CD4-positive, alpha-beta T cell (primary cell): ENCODE measurements around the gene CDK4. TPM values are rescaled to one million over a fixed set of nuclear protein-coding genes. Genes with fewer than 3 reads are reported as not detected.

Source experiments
- ATAC-seq: fragments of 200-7000 bp; cut with Tn5 transposase; one replicate; pipeline ENCODE4 v1.10.0; 2022; ENCODE audit warnings: mild to moderate bottlenecking; ENCODE audit not compliant: poor library complexity
- CTCF ChIA-PET: fragments of 350-600 bp; sonication (Branson Sonifier 250); formaldehyde crosslinking; loops from one replicate; lab custom pipeline; 2021; ENCODE audit warnings: antibody characterized with exemption, inconsistent platforms; lab: Charles Lee
- POLR2A ChIA-PET: fragments of 350-600 bp; sonication (Branson Sonifier 250); formaldehyde crosslinking; loops from one replicate; lab custom pipeline; 2021; ENCODE audit warnings: antibody characterized with exemption, inconsistent platforms; lab: Charles Lee
- DNase-seq, 14 experiments: peaks; one replicate each; pipeline ENCODE4 v3.0.0-alpha.2; 2013 to 2020; ENCODE audit warnings: mixed read lengths in 2 of 14
- H3K27ac ChIP-seq, 2 donors: one replicate each; pipeline versions ENCODE4 v1.5.1 to v1.7.0; 2013; ENCODE audit warnings: low read length in 2 of 2, low read depth in 1 of 2, mild to moderate bottlenecking in 1 of 2
- H3K27me3 ChIP-seq, 2 experiments: 1 replicate in 1 of 2; 2 replicates in 1 of 2; pipeline versions ENCODE4 v1.6.1 to v1.7.0; 2013; ENCODE audit warnings: low read length in 2 of 2, control low read depth in 1 of 2, mild to moderate bottlenecking in 1 of 2, moderate library complexity in 1 of 2; ENCODE audit not compliant: insufficient read depth in 2 of 2, control insufficient read depth in 1 of 2
- H3K36me3 ChIP-seq: one replicate; pipeline ENCODE4 v1.6.1; 2013; ENCODE audit warnings: low read length, control low read depth; ENCODE audit not compliant: insufficient read depth
- H3K4me1 ChIP-seq: one replicate; pipeline ENCODE4 v1.6.1; 2013; ENCODE audit warnings: low read length, control low read depth; ENCODE audit not compliant: insufficient read depth
- H3K4me3 ChIP-seq: one replicate; pipeline ENCODE4 v1.5.1; 2013; ENCODE audit warnings: mild to moderate bottlenecking, low read length, moderate library complexity
- H3K9me3 ChIP-seq, 2 experiments: 1 replicate in 1 of 2; 2 replicates in 1 of 2; pipeline versions ENCODE4 v1.6.1 to v1.7.0; 2013; ENCODE audit warnings: low read length in 2 of 2, mild to moderate bottlenecking in 2 of 2, control low read depth in 1 of 2, moderate library complexity in 1 of 2; ENCODE audit not compliant: control insufficient read depth in 1 of 2, insufficient read depth in 1 of 2
- H3K27ac Mint-ChIP-seq: one replicate; pipeline ENCODE4 v1.8.0; 2020; ENCODE audit warnings: mixed read lengths
- H3K27me3 Mint-ChIP-seq: one replicate; pipeline ENCODE4 v1.8.0; 2021; ENCODE audit warnings: mixed read lengths
- H3K36me3 Mint-ChIP-seq: one replicate; pipeline ENCODE4 v1.8.0; 2021; ENCODE audit warnings: low read depth, mixed read lengths
- H3K4me1 Mint-ChIP-seq: one replicate; pipeline ENCODE4 v1.8.0; 2021; ENCODE audit warnings: low read depth, mixed read lengths
- H3K4me3 Mint-ChIP-seq: one replicate; pipeline ENCODE4 v1.8.0; 2020; ENCODE audit warnings: mild to moderate bottlenecking, mixed read lengths
- H3K9me3 Mint-ChIP-seq: one replicate; pipeline ENCODE4 v1.8.0; 2020; ENCODE audit warnings: mixed read lengths
- CTCF ChIP-seq: fragments of 200-600 bp; IDR thresholded peaks from one replicate; pipeline ENCODE4 v1.8.0; 2022; ENCODE audit warnings: antibody characterized with exemption, mild to moderate bottlenecking
- intact Hi-C, 2 experiments: fragments of 100-400 bp; cut with DNase I in 1 of 2; cut with micrococcal nuclease in 1 of 2; formaldehyde crosslinking; loops; one replicate each; pipeline versions ENCODE4 v1.15.1 to v1.9.0; 2023 to 2025; cut with DNase I, micrococcal nuclease
- total RNA-seq, 174 experiments: library from RNA in 2 of 174; stranded (reverse) in 2 of 174; gene quantifications; one replicate each; pipeline ENCODE4 v1.2.3 and lab custom pipeline; 2021 to 2026

CDK4 gene
- total RNA-seq, 2 experiments from 2014 or later = 8.7 to 10.8 TPM

GRCh38 chr12:57769594-57769993 is 17.5 kb upstream of the CDK4 start:
- no peak overlapping the region for H3K27ac ChIP-seq
- H3K4me1 ChIP-seq = peaks cover 53% of the 10 kb centered on the region
- Mint-ChIP-seq H3K36me3 (peaks cover 23% of the 10 kb centered on the region), H3K4me3 (peak overlapping the region; percentile 47), H3K27me3 (peaks cover 18% of the 10 kb centered on the region), H3K9me3 (no peaks in the 10 kb centered on the region), H3K27ac (peak overlapping the region; percentile 6), H3K4me1 (peaks cover 37% of the 10 kb centered on the region)
- peaks cover 9% of the 10 kb centered on the region for H3K36me3 ChIP-seq
- H3K4me3 ChIP-seq = no peak overlapping the region
- DNase-seq (no peak), ATAC-seq (no peak)
- CTCF ChIA-PET = no interaction called here
- intact Hi-C loops = no loop called here
- peaks cover 23 to 26% of the 10 kb centered on the region in 2 experiments for H3K27me3 ChIP-seq
- POLR2A ChIA-PET = no interaction called here
- H3K9me3 ChIP-seq = peaks cover 0 to 10% of the 10 kb centered on the region in 2 experiments
- TF ChIP-seq CTCF = no peak

DNA sequence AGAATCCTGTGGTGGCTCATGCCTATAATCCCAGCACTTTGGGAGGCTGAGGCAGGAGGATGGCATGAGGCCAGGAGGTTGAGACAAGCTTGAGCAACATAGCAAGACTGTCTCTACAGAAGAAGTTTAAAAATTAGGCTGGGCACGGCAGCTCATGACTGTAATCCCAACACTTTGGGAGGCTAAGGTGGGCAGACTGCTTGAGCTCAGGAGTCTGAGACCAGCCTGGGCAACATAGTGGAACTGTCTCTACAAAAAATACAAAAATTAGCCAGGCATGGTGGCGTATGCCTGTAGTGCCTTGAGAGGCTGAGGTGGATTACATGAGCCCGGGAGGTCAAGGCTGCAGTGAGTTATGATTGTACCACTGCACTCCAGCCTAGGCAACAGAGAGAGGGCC is 15.8 kb upstream of the CDK4 start:
- peaks cover 49% of the 10 kb centered on the region for H3K4me1 ChIP-seq
- ChIA-PET POLR2A (interaction anchor here (1.6 to 2.5 kb wide), 2 partner anchors 12 to 16 kb away, joined by 3 to 14 read pairs; partner anchors contain the start of gene CDK4), CTCF (interaction anchor here (0.9 kb wide), 1 partner anchor 11 kb away, joined by 3 read pairs; no protein-coding TSS in a partner anchor)
- no peak overlapping the region for H3K27ac ChIP-seq
- intact Hi-C loops = no loop called here
- Mint-ChIP-seq H3K9me3 (no peaks in the 10 kb centered on the region), H3K4me1 (peaks cover 50% of the 10 kb centered on the region), H3K27me3 (peaks cover 35% of the 10 kb centered on the region), H3K4me3 (no peak overlapping the region), H3K36me3 (peaks cover 23% of the 10 kb centered on the region), H3K27ac (no peak overlapping the region)
- H3K4me3 ChIP-seq = no peak overlapping the region
- no peak for ATAC-seq
- H3K27me3 ChIP-seq = peaks cover 27 to 31% of the 10 kb centered on the region in 2 experiments
- no peak for DNase-seq
- peaks cover 9% of the 10 kb centered on the region for H3K36me3 ChIP-seq
- no peak for TF ChIP-seq CTCF
- peaks cover 0 to 10% of the 10 kb centered on the region in 2 experiments for H3K9me3 ChIP-seq

DNA sequence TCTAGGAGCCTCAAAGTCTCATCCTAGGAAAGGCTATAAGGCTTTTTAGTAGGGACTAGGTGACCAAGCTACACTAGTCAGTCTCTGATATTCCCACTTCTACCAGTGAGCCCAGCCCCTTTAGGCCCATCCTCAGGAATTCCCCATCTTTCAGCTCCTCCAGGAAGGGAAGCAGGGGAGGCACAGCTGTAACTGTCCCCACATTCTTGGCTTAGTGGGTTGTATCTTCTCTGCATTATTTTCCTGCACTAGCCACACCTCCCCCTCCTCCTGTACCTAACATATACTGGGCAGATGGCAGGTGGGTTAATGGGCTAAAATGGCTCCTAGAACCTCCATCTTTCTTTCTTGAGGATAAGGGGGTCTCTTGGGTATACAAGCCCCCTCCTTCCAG is 15.2 kb upstream of the CDK4 start:
- Histone ChIP-seq H3K4me1 (peaks cover 43% of the 10 kb centered on the region), H3K27me3 (peaks cover 27 to 31% of the 10 kb centered on the region in 2 experiments), H3K4me3 (no peak overlapping the region), H3K9me3 (peaks cover 0 to 10% of the 10 kb centered on the region in 2 experiments), H3K27ac (no peak overlapping the region), H3K36me3 (peaks cover 9% of the 10 kb centered on the region)
- CTCF ChIA-PET = no interaction called here
- POLR2A ChIA-PET = interaction anchor here (1.6 to 2.8 kb wide), 3 partner anchors 11 to 15 kb away, joined by 3 to 14 read pairs (median 11); partner anchors contain the start of genes CDK4 and TSFM
- ATAC-seq (no peak), DNase-seq (no peak)
- Mint-ChIP-seq H3K27me3 (peaks cover 35% of the 10 kb centered on the region), H3K4me1 (peaks cover 48% of the 10 kb centered on the region), H3K27ac (no peak overlapping the region), H3K4me3 (peak overlapping the region; percentile 11), H3K9me3 (no peaks in the 10 kb centered on the region), H3K36me3 (peaks cover 23% of the 10 kb centered on the region)
- intact Hi-C loops = no loop called here
- TF ChIP-seq CTCF = no peak
